Body of pancreas (tissue), 4 donors: Measurements from ENCODE around the gene LRRC73.

Experiments used
- POLR2A ChIP-seq, 3 donors: fragments of 450-650 bp; IDR thresholded peaks; one replicate each; pipeline ENCODE4 v1.6.1; 2016; ENCODE audit warnings: antibody characterized with exemption in 3 of 3, mild to moderate bottlenecking in 2 of 3
- TF ChIP-seq, protein P1 (sequence below), 7 experiments: fragments of 450-650 bp in 4 of 7; fragments of 200-600 bp in 3 of 7; sonication (generic) in 3 of 7; IDR thresholded peaks; one replicate each; pipeline ENCODE4 v1.5.1; 2016 to 2019; ENCODE audit warnings: antibody characterized with exemption in 7 of 7

DNA sequence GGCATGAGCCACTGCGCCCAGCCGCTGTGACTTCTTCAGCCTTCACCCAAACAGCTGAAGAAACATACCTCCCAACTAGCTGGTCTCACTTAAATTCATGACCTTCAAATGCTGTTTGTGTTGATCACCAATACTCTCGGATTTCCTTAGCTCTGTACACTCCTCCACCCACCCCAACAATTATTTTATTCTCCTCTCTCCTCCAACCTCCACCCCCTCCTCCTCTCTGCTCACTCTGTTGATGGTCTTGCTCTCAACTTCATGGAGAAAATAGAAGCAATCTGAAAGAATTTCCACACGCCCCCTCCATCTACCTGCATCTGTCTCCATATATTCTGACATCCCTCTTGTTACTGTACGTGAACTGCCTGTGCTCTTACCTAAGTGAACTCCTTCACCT, 48.2 kb downstream of the LRRC73 start:
- TF ChIP-seq, protein P1, sequence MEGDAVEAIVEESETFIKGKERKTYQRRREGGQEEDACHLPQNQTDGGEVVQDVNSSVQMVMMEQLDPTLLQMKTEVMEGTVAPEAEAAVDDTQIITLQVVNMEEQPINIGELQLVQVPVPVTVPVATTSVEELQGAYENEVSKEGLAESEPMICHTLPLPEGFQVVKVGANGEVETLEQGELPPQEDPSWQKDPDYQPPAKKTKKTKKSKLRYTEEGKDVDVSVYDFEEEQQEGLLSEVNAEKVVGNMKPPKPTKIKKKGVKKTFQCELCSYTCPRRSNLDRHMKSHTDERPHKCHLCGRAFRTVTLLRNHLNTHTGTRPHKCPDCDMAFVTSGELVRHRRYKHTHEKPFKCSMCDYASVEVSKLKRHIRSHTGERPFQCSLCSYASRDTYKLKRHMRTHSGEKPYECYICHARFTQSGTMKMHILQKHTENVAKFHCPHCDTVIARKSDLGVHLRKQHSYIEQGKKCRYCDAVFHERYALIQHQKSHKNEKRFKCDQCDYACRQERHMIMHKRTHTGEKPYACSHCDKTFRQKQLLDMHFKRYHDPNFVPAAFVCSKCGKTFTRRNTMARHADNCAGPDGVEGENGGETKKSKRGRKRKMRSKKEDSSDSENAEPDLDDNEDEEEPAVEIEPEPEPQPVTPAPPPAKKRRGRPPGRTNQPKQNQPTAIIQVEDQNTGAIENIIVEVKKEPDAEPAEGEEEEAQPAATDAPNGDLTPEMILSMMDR (IDR thresholded peaks at IDR 0.05), result no peak
- no peak for TF ChIP-seq POLR2A (IDR thresholded peaks at IDR 0.05)
